Measurements from ENCODE around the gene TAP2.

- TF ChIP-seq CTCF (IDR thresholded peaks at IDR 0.05) (no peak), EZH2 (IDR thresholded peaks at IDR 0.05; ENCODE audit: borderline replicate concordance, insufficient read depth, low read depth, low read length, poor library complexity, severe bottlenecking) (no peak)
Observed at GRCh38 chr6:32837651-32838113, 857 bp downstream of the TAP2 start.
